H9 (cell line): Measurements from ENCODE around the gene CNTFR. TPM values are rescaled to one million over a fixed set of nuclear protein-coding genes. Genes with fewer than 3 reads are reported as not detected.

Experiments
- DNase-seq: peaks from one replicate; pipeline ENCODE4 v3.0.0-alpha.2; 2017
- H2AFZ ChIP-seq: one replicate; pipeline ENCODE4 v1.6.1; 2013; ENCODE audit warnings: mild to moderate bottlenecking, low read length, control low read depth, moderate library complexity
- H2AK5ac ChIP-seq: 2 replicates; pipeline ENCODE4 v1.6.1; 2013; ENCODE audit warnings: low read length, control low read depth, mixed read lengths; ENCODE audit not compliant: insufficient read length
- H2BK120ac ChIP-seq: one replicate; pipeline ENCODE4 v1.6.1; 2013; ENCODE audit warnings: low read depth, mild to moderate bottlenecking, low read length, control low read depth, inconsistent platforms; ENCODE audit not compliant: poor library complexity, severe bottlenecking
- H2BK12ac ChIP-seq: 2 replicates; pipeline ENCODE4 v1.6.1; 2013; ENCODE audit warnings: low read length, control low read depth, mixed read lengths, low read depth; ENCODE audit not compliant: insufficient read length
- H2BK15ac ChIP-seq: 2 replicates; pipeline ENCODE4 v1.6.1; 2013; ENCODE audit warnings: low read depth, low read length, control low read depth
- H2BK20ac ChIP-seq: one replicate; pipeline ENCODE4 v1.6.1; 2013; ENCODE audit warnings: low read depth, mild to moderate bottlenecking, low read length, control low read depth, inconsistent platforms; ENCODE audit not compliant: poor library complexity, severe bottlenecking
- H2BK5ac ChIP-seq: 2 replicates; pipeline ENCODE4 v1.6.1; 2013; ENCODE audit warnings: low read length, control low read depth, mixed read lengths; ENCODE audit not compliant: insufficient read length
- H3K14ac ChIP-seq: 2 replicates; pipeline ENCODE4 v1.6.1; 2013; ENCODE audit warnings: low read length, control low read depth; ENCODE audit not compliant: insufficient read depth
- H3K18ac ChIP-seq: 2 replicates; pipeline ENCODE4 v1.6.1; 2013; ENCODE audit warnings: low read depth, mild to moderate bottlenecking, mixed read lengths, low read length, control low read depth; ENCODE audit not compliant: insufficient read length
- H3K23ac ChIP-seq: 2 replicates; pipeline ENCODE4 v1.6.1; 2013; ENCODE audit warnings: low read length, control low read depth, mixed read lengths, low read depth; ENCODE audit not compliant: insufficient read length
- H3K23me2 ChIP-seq: 2 replicates; pipeline ENCODE4 v1.6.1; 2013; ENCODE audit warnings: low read depth, mild to moderate bottlenecking, mixed read lengths, low read length, control low read depth; ENCODE audit not compliant: insufficient read length, poor library complexity, severe bottlenecking
- H3K27ac ChIP-seq: 2 replicates; pipeline ENCODE4 v1.5.1; 2013; ENCODE audit warnings: low read length, control low read depth, mixed read lengths, low read depth; ENCODE audit not compliant: insufficient read length
- H3K27me3 ChIP-seq: 2 replicates; pipeline ENCODE4 v1.6.1; 2013; ENCODE audit warnings: low read length, control low read depth, inconsistent platforms; ENCODE audit not compliant: insufficient read depth
- H3K4ac ChIP-seq: 2 replicates; pipeline ENCODE4 v1.6.1; 2013; ENCODE audit warnings: low read depth, mild to moderate bottlenecking, control low read depth, inconsistent platforms, low read length, moderate library complexity
- H3K4me1 ChIP-seq: 2 replicates; pipeline ENCODE4 v1.6.1; 2013; ENCODE audit warnings: low read length, control low read depth, inconsistent platforms; ENCODE audit not compliant: insufficient read depth
- H3K4me2 ChIP-seq: 2 replicates; pipeline ENCODE4 v1.6.1; 2013; ENCODE audit warnings: low read length, control low read depth, mixed read lengths; ENCODE audit not compliant: insufficient read length, insufficient read depth
- H3K56ac ChIP-seq: 2 replicates; pipeline ENCODE4 v1.6.1; 2013; ENCODE audit warnings: low read depth, mild to moderate bottlenecking, mixed read lengths, low read length, control low read depth; ENCODE audit not compliant: insufficient read length
- H3K79me1 ChIP-seq: 2 replicates; pipeline ENCODE4 v1.6.1; 2013; ENCODE audit warnings: low read depth, mild to moderate bottlenecking, moderate library complexity, low read length, control low read depth, inconsistent platforms; ENCODE audit not compliant: insufficient read depth, poor library complexity, severe bottlenecking
- H3K79me2 ChIP-seq: 2 replicates; pipeline ENCODE4 v1.6.1; 2013; ENCODE audit warnings: low read length, control low read depth, inconsistent platforms; ENCODE audit not compliant: insufficient read depth
- H3K9ac ChIP-seq: 2 replicates; pipeline ENCODE4 v1.6.1; 2013; ENCODE audit warnings: low read length, control low read depth, mixed read lengths; ENCODE audit not compliant: insufficient read length; ENCODE audit errors: extremely low read depth
- H3K9me3 ChIP-seq: one replicate; pipeline ENCODE4 v1.6.1; 2013; ENCODE audit warnings: low read depth, low read length, inconsistent platforms; ENCODE audit not compliant: control insufficient read depth
- H3T11ph ChIP-seq: one replicate; pipeline ENCODE4 v1.6.1; 2013; ENCODE audit warnings: mild to moderate bottlenecking, low read length, control low read depth, inconsistent platforms
- H4K20me1 ChIP-seq: one replicate; pipeline ENCODE4 v1.6.1; 2013; ENCODE audit not compliant: control insufficient read depth, insufficient read length, insufficient read depth
- H4K5ac ChIP-seq: 2 replicates; pipeline ENCODE4 v1.6.1; 2013; ENCODE audit warnings: low read depth, mild to moderate bottlenecking, mixed read lengths, low read length, control low read depth; ENCODE audit not compliant: insufficient read length
- H4K8ac ChIP-seq: replicated peaks from 2 replicates; pipeline ENCODE4 v1.6.1; 2013; ENCODE audit warnings: low read length, control low read depth, mixed read lengths, low read depth; ENCODE audit not compliant: insufficient read length
- H4K91ac ChIP-seq: 2 replicates; pipeline ENCODE4 v1.6.1; 2013; ENCODE audit warnings: low read depth, mild to moderate bottlenecking, moderate library complexity, mixed read lengths, low read length, control low read depth; ENCODE audit not compliant: insufficient read length
- H3K27ac Mint-ChIP-seq, 3 experiments: 2 replicates in 2 of 3; 3 replicates in 1 of 3; pipeline ENCODE4 v1.8.0; 2020 to 2021; ENCODE audit warnings: mixed read lengths in 3 of 3, mild to moderate bottlenecking in 1 of 3, moderate library complexity in 1 of 3
- H3K27me3 Mint-ChIP-seq: 2 replicates; pipeline ENCODE4 v1.8.0; 2021; ENCODE audit warnings: low read depth, mild to moderate bottlenecking, moderate library complexity, mixed read lengths
- H3K36me3 Mint-ChIP-seq, 3 experiments: 2 replicates in 2 of 3; 3 replicates in 1 of 3; pipeline ENCODE4 v1.8.0; 2020 to 2021; ENCODE audit warnings: low read depth in 3 of 3, mixed read lengths in 3 of 3; ENCODE audit not compliant: insufficient read depth in 1 of 3
- H3K4me1 Mint-ChIP-seq, 2 experiments: 2 replicates each; pipeline ENCODE4 v1.8.0; 2020; ENCODE audit warnings: mixed read lengths in 2 of 2
- H3K4me3 Mint-ChIP-seq, 2 experiments: 2 replicates in 1 of 2; 3 replicates in 1 of 2; pipeline ENCODE4 v1.8.0; 2020 to 2021; ENCODE audit warnings: mild to moderate bottlenecking in 2 of 2, mixed read lengths in 2 of 2, moderate library complexity in 1 of 2
- H3K9me3 Mint-ChIP-seq, 2 experiments: 2 replicates in 1 of 2; 3 replicates in 1 of 2; pipeline ENCODE4 v1.8.0; 2020; ENCODE audit warnings: mild to moderate bottlenecking in 2 of 2, mixed read lengths in 2 of 2, moderate library complexity in 1 of 2
- CTCF ChIP-seq: fragments of 200-600 bp; sonication (generic); conservative IDR thresholded peaks from 3 replicates; pipeline ENCODE4 v1.8.0; 2021; ENCODE audit warnings: antibody characterized with exemption, mild to moderate bottlenecking
- WGBS: extraction: QIAGEN DNeasy Blood & Tissue Kit; methylation state at CpG from one replicate; pipeline ENCODE4 v1.1.7; 2013; ENCODE audit warnings: missing lambda C conversion rate, low lambda C conversion rate, mixed read lengths; ENCODE audit not compliant: insufficient read length; ENCODE audit errors: extremely low coverage; 5-methylcytosine and 5-hydroxymethylcytosine counted together
- total RNA-seq: library from RNA; stranded (reverse); gene quantifications from 2 replicates; pipeline ENCODE4 v1.2.1, GENCODE V29; 2021

The CNTFR gene
- total RNA-seq, 1 experiment from 2014 or later = 0.55 TPM

GRCh38 chr9:34502891-34503290, 86.6 kb downstream of the CNTFR start:
- Histone ChIP-seq H4K20me1 (no peaks in the 10 kb centered on the region), H2BK120ac (no peak overlapping the region), H3K4me2 (no peak overlapping the region), H3K23ac (no peak overlapping the region), H3K18ac (no peak overlapping the region), H3K9me3 (no peaks in the 10 kb centered on the region), H3K23me2 (no peaks in the 10 kb centered on the region), H2BK12ac (no peak overlapping the region), H3K27ac (no peak overlapping the region), H3K79me1 (no peaks in the 10 kb centered on the region), H4K5ac (no peak overlapping the region), H2AFZ (no peak overlapping the region), H4K8ac (no peak overlapping the region), H3K9ac (no peak overlapping the region), H3K14ac (no peak overlapping the region), H3K56ac (no peak overlapping the region), H3K79me2 (no peaks in the 10 kb centered on the region), H2AK5ac (no peak overlapping the region), H3K27me3 (no peaks in the 10 kb centered on the region), H4K91ac (no peak overlapping the region), H2BK15ac (no peak overlapping the region), H3K4me1 (no peaks in the 10 kb centered on the region), H3K4ac (no peak overlapping the region), H2BK20ac (no peak overlapping the region), H2BK5ac (no peak overlapping the region), H3T11ph (no peak overlapping the region)
- TF ChIP-seq CTCF = no peak
- peaks cover 3% of the 10 kb centered on the region; the same call in 1 of the 2 replicates for H3K27me3 Mint-ChIP-seq
- H3K36me3 Mint-ChIP-seq = no peaks in the 10 kb centered on the region
- no CpG with 5 or more reads among the region's 6 CpGs for WGBS
- H3K9me3 Mint-ChIP-seq = no peaks in the 10 kb centered on the region
- peaks cover 8 to 26% of the 10 kb centered on the region in 2 experiments for H3K4me1 Mint-ChIP-seq
- H3K27ac Mint-ChIP-seq = no peak overlapping the region
- no peak for DNase-seq
- H3K4me3 Mint-ChIP-seq = no peak overlapping the region
